Stimulated activated CD4-positive, alpha-beta T cell treated with anti-CD3 and anti-CD28 coated beads, TNF-alpha, amount 100 ng/mL, for 4 hours (primary cell): ENCODE data around the gene ZNF280D.
"Not testable (repeated sequence)": the region's sequence is repeated elsewhere in the genome, so short reads cannot be mapped to it uniquely, and the experiment has no call there.

Experiments
- DNase-seq, 3 experiments: peaks; one replicate each; pipeline ENCODE4 v3.0.0-alpha.2; 2020; ENCODE audit warnings: low read depth in 3 of 3

The ZNF280D gene

DNA sequence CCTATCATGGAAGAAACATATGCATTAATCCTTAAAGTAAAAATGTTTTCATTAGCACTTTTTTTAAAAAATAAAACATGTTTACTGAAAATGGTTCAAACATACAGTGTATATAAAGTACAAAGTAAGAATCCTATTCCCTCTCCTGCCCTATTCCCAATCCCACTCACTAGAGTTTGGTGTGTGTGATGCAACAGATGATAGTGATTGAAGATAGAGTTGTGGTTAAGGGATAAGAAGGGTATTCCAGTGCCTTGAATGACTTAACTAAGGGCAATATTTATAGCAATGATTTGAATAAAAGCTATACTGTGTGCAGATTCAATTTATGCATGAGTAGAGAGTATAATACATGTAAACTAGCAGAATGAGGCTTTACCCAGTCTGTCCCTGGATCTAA is 18.1 kb downstream of the ZNF280D start:
- no peak for DNase-seq

DNA sequence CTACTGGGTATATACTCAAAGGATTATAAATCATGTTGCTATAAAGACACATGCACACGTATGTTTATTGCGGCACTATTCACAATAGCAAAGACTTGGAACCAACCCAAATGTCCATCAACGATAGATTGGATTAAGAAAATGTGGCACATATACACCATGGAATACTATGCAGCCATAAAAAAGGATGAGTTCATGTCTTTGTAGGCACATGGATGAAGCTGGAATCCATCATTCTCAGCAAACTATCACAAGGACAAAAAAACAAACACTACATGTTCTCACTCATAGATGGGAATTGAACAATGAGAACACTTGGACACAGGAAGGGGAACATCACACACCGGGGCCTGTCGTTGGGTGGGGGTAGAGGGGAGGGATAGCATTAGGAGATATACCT is 23.8 kb downstream of the ZNF280D start:
- not testable (repeated sequence) for DNase-seq

DNA sequence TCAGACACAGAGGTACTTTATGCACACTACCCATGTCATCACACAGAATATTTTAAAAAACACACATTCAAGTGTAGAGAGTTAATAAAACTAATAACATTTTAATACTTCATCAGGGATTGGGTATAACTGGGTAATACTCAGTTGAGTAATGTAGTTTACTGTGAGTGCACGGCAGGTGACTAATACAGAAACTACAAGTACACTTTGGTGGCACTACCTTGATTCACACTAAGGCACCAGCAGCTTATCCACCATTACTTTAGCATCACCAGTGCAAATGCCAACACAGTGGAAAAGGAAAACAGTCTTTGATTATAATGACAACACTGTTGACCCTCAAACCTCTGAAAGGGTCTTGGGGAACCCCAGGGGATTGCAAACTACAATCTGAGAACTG is 33.6 kb downstream of the ZNF280D start:
- no peak for DNase-seq

DNA sequence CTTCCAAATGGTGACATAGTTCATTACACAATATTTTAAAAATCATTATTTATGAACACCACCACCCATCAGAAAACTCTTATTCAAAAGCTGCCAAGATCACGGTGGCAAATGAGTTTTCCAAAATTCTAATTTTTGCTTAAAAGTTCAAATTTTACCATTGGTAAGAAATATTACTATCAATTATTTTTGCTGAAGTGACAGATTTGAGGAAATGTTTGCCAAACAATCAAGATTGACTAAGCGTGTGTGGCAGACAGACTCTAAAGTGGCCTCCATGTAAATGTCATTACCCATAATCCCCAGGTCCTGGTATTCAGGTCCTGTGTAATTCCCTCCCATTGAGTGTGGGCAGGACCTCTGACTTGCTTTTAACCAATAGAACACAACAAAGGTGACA is 35.0 kb downstream of the ZNF280D start:
- no peak for DNase-seq

DNA sequence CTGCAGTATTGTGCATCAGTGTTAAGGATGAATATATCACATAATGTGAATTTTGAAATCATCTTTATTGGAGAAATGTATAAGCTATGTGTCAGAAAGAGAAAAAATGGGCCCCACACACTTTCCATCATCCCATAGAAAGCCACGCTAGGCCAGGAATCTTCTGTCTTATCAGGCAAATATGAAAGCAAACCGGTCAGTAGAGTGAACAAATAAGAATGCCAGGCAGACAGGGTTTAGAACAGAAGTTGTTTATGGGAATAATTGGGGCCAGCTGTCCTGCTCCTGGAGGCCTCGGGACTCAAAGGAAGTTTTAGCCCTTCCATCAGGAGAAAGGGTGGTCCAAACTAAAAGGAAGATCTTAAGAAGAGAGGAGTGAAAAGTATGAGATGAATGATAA is 39.5 kb downstream of the ZNF280D start:
- DNase-seq, result no peak

DNA sequence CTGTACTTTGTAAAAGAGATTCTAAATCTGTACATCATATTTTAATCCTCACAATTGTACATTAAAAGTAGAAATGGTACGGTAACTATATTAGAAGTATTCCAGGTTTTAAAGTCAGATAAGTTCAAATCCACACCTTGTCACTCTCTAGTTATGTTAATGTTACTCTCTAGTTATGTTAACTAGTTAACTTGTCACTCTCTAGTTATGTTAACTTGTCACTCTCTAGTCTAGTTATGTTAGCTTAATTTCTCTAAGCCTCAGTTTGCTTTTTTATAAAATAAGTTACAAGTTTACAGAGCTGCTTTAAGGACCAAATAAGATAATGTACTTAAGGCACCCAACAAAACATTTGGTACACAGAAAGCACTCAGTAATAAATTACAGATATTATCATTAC is 42.6 kb downstream of the ZNF280D start:
- DNase-seq, result no peak

DNA sequence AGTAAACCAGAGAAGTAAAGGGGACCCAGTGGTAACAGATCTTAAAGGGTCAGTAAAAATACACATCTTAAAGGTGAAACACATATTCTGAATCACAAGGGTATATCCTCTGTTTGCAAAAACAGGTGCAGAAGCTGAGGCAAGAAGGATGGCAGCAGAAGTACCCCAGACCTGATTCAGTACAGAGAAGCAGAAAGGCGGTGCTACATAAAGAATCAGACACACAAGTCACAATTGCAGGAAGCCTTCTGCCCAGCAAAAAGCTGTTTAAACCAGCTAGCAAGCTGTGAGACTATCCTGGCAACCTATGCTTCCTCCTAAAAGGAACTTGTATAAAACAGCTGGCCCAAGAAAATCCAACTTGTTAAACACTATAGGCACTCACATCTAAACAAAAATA is 49.4 kb downstream of the ZNF280D start:
- DNase-seq, result no peak

DNA sequence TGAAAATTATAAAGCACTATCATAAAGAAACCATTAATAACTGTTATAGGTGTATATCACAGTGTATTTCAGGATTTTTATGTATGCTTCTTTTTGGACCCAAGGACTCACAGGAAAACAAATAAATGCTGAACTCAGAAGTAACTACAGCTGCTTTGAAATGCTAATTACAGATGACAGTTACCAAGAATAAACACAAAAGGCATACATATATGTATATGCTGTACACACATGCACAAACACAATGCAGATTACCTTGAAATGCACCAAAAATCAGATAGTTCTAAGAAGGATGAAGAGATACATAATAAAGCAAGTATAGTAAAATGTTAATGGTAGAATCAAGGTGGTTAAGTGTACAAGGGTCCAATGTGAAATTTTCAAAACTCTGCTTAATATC is 52.2 kb downstream of the ZNF280D start:
- no peak for DNase-seq

DNA sequence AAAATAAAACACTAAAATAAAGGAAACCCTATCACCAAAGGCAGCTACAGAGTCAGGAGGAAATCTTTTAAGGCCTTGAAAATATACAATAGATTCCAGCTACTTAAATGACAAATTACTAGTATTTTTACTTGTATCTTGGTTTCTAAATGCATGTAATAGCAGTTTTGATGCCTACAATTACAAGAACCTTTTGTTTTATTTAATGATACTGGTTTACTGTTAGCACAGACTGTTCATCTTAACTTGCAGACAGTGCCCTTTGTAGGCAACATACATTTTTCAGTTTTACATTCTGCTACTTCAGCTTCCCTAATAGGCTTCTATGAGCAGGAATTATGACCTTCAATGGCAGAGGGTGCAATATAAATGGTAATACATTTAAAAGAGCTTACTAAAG is 54.1 kb downstream of the ZNF280D start:
- no peak for DNase-seq

DNA sequence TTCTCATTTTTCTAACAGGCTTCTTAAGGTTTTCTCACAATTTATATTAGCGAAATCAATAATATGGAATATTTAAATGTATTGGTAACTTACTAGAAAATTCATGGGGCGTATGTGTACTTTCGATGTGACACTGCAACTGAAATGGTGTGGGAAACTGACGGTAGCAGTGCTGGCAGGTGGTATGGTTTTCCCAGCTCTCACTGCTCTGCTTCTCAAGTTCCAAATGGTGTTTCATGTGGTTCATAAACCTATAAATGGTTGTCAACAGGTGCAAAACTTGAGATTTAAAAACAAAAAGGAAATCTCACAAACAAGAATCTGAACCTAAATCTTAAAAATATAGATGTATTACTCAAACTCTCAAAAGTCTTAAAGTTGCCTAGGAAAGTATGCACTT is 54.7 kb downstream of the ZNF280D start:
- DNase-seq, result no peak

DNA sequence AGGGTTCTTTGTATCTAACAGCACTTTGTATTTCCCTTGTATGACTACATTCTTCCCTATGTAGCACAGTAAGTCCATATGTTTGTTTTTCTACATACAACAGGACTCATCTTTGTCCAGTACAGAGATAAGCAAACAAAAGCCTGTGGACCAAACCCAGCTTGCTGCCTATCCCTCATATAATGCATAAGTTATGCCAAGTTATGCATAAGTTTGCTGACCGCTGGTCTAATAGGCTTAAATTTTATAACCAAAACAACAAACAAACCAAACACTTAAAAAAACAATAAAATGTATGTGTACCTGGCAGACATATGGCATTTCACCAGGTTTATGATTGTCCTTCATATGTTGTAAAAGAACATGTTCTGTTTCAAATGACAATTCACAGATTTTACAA is 56.0 kb downstream of the ZNF280D start:
- no peak for DNase-seq

DNA sequence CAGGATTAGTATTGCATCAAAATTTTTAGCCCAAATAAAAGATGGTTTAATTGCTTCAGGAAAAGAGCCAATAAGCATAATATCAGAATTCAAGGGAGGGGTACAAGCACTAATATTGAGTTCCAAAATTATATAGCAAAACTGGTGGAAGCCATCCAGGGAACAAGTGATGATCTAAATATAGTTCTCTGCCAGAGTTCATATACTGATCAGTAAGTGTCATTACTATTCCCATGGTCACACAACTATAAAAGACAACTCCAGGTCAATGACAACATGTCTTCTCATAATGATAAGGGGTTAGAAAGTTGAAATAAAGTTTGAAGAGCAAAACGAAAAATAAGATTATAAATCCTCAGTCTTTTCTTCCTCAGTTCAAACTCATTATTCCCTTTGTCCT is 57.4 kb downstream of the ZNF280D start:
- DNase-seq, result no peak

DNA sequence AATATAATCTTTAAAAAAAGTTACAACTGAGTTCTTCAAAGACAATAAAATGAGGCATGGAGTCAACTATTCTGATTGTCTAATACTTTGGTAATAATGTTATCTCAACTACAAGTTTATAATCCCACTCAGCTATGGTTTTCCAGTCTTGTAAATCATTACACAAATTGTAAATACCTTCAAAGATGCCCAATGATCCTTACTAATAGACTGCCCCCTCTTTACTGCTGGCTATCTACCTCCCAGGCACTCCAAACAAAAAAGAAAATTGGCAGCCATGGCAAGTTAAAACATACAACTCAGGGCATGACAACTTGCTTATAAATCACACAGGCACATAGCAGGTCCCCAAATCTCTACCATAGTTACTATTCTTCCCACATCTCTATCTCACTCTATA is 58.5 kb downstream of the ZNF280D start:
- no peak for DNase-seq

DNA sequence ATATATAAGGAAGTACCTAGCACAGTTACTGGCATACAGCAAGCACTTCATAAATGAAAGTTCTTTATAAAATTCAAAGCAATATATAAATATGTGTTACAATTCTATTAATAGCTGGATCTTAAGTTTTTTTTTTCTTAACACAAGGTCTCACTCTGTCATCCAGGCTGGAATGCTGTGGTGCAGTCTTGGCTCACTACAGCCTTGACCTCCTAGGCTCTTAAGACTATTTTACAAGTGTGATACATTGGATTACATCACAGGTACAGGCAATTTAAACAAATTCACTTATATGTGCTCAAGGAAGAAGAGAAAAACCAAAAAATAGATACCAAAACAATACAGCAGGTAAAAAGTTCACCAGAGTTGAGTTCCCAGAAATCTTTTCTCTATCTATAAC is 60.6 kb downstream of the ZNF280D start:
- DNase-seq, result no peak

DNA sequence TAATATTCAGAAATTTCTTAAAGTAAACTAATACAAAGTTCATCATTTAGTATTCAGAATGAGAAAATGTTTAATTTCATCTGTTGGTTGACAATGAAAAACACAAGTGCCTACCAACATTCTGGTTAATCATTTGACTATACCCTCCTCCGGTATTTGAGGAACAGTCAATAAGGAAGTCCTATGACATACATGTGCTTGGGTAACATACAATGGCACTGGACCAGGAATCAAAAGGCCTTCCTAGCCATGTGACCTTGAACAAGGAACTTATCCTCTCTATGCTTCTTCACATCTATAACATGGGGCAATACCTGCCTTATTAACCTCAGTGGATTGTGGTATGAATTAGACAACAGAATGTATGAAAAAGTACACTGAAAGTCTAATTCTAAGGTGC is 65.8 kb downstream of the ZNF280D start:
- DNase-seq, result no peak

DNA sequence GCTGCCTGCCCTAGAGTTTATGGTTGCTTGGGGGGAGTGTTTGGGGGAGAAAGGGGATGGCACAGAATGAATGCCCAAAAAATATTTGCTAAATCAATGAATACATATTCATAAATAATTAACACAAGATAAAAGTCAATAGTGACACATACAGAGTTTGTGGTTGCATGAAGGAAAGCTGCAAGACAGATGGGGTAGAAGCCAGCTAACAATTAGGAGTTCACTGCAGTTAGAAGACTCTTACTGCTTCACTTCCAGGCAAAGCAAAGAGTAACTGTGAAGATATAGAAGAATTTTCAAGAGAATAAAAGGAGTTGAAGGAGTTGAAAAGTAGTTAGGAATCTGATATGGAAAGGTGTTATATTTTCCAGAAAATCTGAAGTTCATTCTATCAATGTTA is 72.4 kb downstream of the ZNF280D start:
- no peak for DNase-seq

DNA sequence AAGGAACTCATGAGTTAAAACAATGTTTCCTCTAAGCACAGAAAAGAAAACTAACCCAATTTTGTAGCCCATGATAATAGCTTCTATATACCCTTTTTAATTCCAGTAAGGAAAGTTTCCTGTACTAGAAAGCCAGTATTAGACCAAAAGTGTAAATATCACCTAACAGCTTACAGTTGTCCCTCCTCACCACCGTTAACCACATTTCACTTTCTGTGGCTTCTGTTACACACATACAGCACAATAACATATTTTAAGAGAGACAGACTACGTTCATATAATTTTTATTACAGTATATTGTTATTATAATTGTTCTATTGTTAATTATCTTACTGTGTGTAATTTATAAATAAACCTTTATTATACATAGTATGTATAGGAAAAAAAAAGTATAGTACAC is 74.1 kb downstream of the ZNF280D start:
- no peak for DNase-seq

DNA sequence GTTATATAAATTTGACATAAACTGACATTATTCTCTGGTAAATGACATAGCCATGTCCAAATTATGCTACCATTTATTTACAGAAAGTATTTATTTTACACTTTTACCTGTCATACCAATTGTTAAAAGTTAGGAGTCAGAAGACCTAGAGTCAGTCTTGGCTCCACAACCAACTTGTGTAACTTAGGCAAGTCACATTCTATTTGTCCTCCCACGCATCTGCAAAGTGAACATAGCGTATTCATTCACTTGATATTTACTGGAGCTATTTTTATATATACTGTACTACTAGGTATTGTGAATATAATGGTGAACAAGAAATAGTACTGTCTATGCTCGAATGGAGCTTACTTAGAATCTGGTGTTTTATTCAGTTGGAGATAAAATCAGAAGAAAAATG is 78.7 kb downstream of the ZNF280D start:
- DNase-seq, result no peak

DNA sequence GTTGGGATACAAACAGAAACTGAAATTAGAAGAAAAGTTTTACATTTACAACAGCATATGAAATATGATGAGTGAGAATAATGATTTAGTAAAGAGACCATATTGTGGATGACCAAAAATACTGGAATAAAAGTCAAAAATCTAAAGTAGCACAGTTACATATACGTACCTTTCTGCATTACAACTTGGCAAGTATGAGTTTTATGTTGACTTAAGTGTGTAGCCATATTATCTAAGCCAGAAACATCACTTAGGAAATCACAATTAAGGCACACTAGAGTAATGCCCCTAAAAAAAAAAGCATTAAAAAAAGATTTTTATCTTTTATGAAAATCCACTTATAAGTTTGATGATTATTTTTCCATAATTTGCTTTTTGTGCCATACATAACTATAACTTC is 79.1 kb downstream of the ZNF280D start:
- no peak for DNase-seq

DNA sequence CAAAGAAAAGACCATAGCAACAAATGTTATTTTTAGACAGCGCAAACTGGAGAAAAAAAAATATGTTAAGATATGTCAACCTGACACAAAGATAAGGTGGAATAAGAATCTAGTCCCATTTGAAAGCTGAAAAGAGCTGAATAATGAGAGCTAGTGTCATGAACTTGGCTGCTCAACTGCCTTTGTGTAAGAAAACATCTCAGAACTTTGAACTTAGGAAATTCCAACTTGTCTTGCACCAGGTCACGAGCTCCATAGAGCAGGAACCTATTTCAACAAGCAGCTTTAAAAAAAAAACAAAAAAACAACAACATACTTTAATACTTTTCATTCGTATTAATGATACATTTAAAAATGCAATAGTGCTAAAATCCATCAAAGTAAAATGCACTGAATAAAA is 79.5 kb downstream of the ZNF280D start:
- no peak for DNase-seq

DNA sequence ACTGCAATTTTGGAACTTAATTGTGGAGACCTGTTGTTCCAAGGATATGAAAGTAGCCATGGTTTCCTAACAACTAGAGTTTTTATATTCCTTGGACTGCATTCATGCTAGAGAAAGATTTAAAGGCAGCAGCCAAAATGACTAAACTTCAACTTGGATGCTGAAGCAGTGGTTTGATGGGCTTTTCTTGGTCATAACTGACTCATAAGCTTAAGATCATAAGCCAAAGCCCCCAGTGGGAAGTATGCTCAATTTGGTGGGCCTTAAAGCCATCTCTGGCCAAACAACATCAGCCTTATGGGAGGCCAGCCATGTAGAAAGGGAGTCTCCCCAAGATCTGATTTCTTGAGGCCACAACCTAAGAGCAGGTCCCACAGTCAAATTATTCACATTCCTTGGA is 80.2 kb downstream of the ZNF280D start:
- no peak for DNase-seq

DNA sequence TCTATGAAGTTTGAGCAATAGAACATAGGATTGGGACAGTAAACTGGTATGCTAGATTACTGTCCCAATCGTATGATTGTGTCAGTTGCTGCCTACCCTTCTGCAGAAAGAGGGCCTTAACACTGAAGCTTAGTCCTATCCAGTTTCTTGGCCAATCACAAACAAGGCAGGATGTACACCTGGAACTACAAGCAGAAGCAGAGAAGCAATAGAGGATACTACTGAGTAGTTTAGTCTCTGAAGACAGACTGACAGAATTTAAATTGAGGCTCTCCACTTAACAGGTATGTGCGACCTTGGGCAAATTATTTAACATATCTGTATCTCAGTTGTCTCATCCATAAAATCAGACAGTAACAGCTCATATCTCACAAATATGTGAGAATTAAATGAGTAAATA is 85.0 kb downstream of the ZNF280D start:
- no peak for DNase-seq

DNA sequence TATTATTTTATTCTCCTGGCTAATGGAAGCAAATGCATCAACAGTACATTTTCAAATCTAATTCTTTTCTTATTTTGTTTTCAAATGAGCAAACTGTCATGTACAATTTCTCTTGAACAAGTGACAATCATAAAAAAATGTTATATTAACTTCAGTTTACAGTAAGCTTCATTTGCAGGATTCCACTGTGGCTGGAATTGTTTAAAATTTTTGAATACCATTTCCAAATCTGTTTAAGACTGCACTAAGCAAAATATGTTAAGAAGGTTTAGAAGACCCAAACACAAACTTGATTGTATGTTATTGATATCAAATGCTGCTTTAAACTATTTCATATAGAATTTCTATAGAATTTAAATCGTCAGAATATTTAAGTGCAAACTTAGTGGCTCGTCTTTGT is 92.8 kb downstream of the ZNF280D start:
- no peak for DNase-seq

DNA sequence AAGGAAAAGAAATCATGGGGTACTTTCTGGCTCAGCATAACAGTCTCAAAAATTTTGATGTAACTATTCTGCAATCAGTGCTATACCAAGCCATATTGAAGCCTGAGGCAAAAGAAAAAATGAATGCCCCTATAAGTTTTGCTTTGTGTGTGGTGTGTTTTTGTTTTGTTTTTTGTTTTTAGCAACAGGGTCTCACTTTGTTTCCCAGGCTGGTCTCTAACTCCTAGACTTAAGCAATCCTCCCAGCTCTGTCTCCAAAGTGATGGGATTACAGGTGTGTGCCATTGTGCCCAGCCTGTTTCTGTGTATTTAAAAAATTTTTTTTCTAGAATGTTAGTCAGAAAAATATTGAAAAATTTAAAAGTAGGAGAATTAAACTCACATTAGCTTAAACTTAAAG is 93.2 kb downstream of the ZNF280D start:
- no peak for DNase-seq

DNA sequence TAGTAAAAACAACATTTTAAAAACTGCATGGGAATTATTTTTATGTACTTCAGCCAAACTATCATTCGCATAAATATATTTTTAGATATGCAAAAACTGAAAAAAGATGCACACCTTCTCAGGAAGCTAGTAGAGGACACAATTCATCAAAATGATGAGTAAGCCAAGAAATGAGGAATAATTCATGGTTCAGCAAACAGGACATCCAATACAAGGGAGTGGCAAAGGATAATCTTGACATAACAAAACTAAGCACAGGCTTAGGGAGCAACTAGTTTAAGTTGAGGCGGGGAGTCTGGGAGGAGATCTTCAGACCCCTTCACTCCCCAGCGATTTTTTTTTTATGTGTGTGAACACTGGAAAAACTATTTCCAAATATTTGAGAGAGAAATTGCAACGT is 93.7 kb downstream of the ZNF280D start:
- no peak for DNase-seq
